ENCODE measurements around the gene PHACTR1. TPM values are rescaled to one million over a fixed set of nuclear protein-coding genes. Genes with fewer than 3 reads are reported as not detected.

PHACTR1 gene
- total RNA-seq, 1 donor from 2014 or later = 4.3 TPM

- intact Hi-C loops (cut with micrococcal nuclease) = no loop called here
Observed at GRCh38 chr6:12947151-12947871, 230.7 kb downstream of the PHACTR1 start.

GRCh38 chr6:12947967-12948366 is 231.4 kb downstream of the PHACTR1 start:
- intact Hi-C loops (cut with micrococcal nuclease) = no loop called here

- intact Hi-C loops (cut with micrococcal nuclease) = no loop called here
Observed at GRCh38 chr6:12950976-12951375, 234.4 kb downstream of the PHACTR1 start.

- intact Hi-C loops (cut with micrococcal nuclease) = no loop called here
Observed at GRCh38 chr6:12951415-12951814, 234.8 kb downstream of the PHACTR1 start.

GRCh38 chr6:12952318-12952717 is 235.8 kb downstream of the PHACTR1 start:
- intact Hi-C loops (cut with micrococcal nuclease) = no loop called here

- intact Hi-C loops (cut with micrococcal nuclease) = loop anchor here (2.0 to 5.0 kb wide), 3 partner anchors 15 to 1244 kb away; partner anchors contain the start of gene TBC1D7
Observed at GRCh38 chr6:12955956-12956355, 239.4 kb downstream of the PHACTR1 start.

- intact Hi-C loops (cut with micrococcal nuclease) = loop anchor here (2.0 to 5.0 kb wide), 3 partner anchors 16 to 1245 kb away; partner anchors contain the start of gene TBC1D7
Observed at GRCh38 chr6:12956991-12957320, 240.4 kb downstream of the PHACTR1 start.

GRCh38 chr6:12957321-12958051 is 240.9 kb downstream of the PHACTR1 start:
- intact Hi-C loops (cut with micrococcal nuclease) = loop anchor here (2.0 to 5.0 kb wide), 3 partner anchors 17 to 1245 kb away; partner anchors contain the start of gene TBC1D7

- intact Hi-C loops (cut with micrococcal nuclease) = loop anchor here (5.0 kb wide), 1 partner anchor 1246 kb away; no protein-coding TSS in a partner anchor
Observed at GRCh38 chr6:12958052-12958706, 241.6 kb downstream of the PHACTR1 start.

GRCh38 chr6:12961761-12962160 is 245.2 kb downstream of the PHACTR1 start:
- intact Hi-C loops (cut with micrococcal nuclease) = no loop called here

GRCh38 chr6:12962529-12962928 is 246.0 kb downstream of the PHACTR1 start:
- intact Hi-C loops (cut with micrococcal nuclease) = no loop called here

GRCh38 chr6:12962987-12963386 is 246.4 kb downstream of the PHACTR1 start:
- intact Hi-C loops (cut with micrococcal nuclease) = no loop called here

GRCh38 chr6:12963567-12963966 is 247.0 kb downstream of the PHACTR1 start:
- intact Hi-C loops (cut with micrococcal nuclease) = no loop called here

GRCh38 chr6:12967686-12968085 is 251.1 kb downstream of the PHACTR1 start:
- intact Hi-C loops (cut with micrococcal nuclease) = no loop called here

- intact Hi-C loops (cut with micrococcal nuclease) = no loop called here
Observed at GRCh38 chr6:12968290-12968689, 251.7 kb downstream of the PHACTR1 start.

- intact Hi-C loops (cut with micrococcal nuclease) = no loop called here
Observed at GRCh38 chr6:12968839-12969558, 252.4 kb downstream of the PHACTR1 start.

- intact Hi-C loops (cut with micrococcal nuclease) = no loop called here
Observed at GRCh38 chr6:12969966-12970365, 253.4 kb downstream of the PHACTR1 start.

GRCh38 chr6:12973386-12973785 is 256.8 kb downstream of the PHACTR1 start:
- intact Hi-C loops (cut with micrococcal nuclease) = no loop called here

- intact Hi-C loops (cut with micrococcal nuclease) = no loop called here
Observed at GRCh38 chr6:12974551-12974950, 258.0 kb downstream of the PHACTR1 start.

GRCh38 chr6:12976366-12976765 is 259.8 kb downstream of the PHACTR1 start:
- intact Hi-C loops (cut with micrococcal nuclease) = no loop called here

GRCh38 chr6:12977206-12977605 is 260.6 kb downstream of the PHACTR1 start:
- intact Hi-C loops (cut with micrococcal nuclease) = no loop called here
